Endodermal cell (in vitro differentiated cells): ENCODE measurements around the gene HNRNPH3. TPM values are rescaled to one million over a fixed set of nuclear protein-coding genes. Genes with fewer than 3 reads are reported as not detected.

Experiments used
- DNase-seq: peaks from one replicate; pipeline ENCODE4 v3.0.0-alpha.2; 2017
- H3K27ac ChIP-seq: 2 replicates; pipeline ENCODE4 v1.5.1; 2013; ENCODE audit warnings: mild to moderate bottlenecking, low read depth, low read length, moderate library complexity
- H3K27me3 ChIP-seq: 2 replicates; pipeline ENCODE4 v1.6.1; 2013; ENCODE audit warnings: mild to moderate bottlenecking, low read length, moderate library complexity; ENCODE audit not compliant: insufficient read depth, control insufficient read depth, poor library complexity, severe bottlenecking
- H3K36me3 ChIP-seq: 2 replicates; pipeline ENCODE4 v1.7.0; 2013; ENCODE audit warnings: mild to moderate bottlenecking, low read length, moderate library complexity; ENCODE audit not compliant: control insufficient read depth, insufficient read depth
- H3K4me1 ChIP-seq: one replicate; pipeline ENCODE4 v1.7.0; 2013; ENCODE audit warnings: low read length; ENCODE audit not compliant: control insufficient read depth, insufficient read depth
- H3K4me3 ChIP-seq: 2 replicates; pipeline ENCODE4 v1.5.1; 2013; ENCODE audit warnings: mild to moderate bottlenecking, low read length, moderate library complexity
- H3K9ac ChIP-seq: 2 replicates; pipeline ENCODE4 v1.6.1; 2013; ENCODE audit warnings: mild to moderate bottlenecking, low read length, moderate library complexity; ENCODE audit not compliant: poor library complexity, severe bottlenecking; ENCODE audit errors: extremely low read depth
- H3K9me3 ChIP-seq: 2 replicates; pipeline ENCODE4 v1.6.1; 2013; ENCODE audit warnings: mild to moderate bottlenecking, low read length, moderate library complexity; ENCODE audit not compliant: control insufficient read depth
- H3K27ac Mint-ChIP-seq: 2 replicates; pipeline ENCODE4 v1.8.0; 2020; ENCODE audit warnings: mixed read lengths
- H3K27me3 Mint-ChIP-seq: 2 replicates; pipeline ENCODE4 v1.8.0; 2021; ENCODE audit warnings: mild to moderate bottlenecking, mixed read lengths; ENCODE audit not compliant: insufficient read depth
- H3K36me3 Mint-ChIP-seq: 2 replicates; pipeline ENCODE4 v1.8.0; 2020; ENCODE audit warnings: low read depth, mixed read lengths
- H3K4me1 Mint-ChIP-seq: 2 replicates; pipeline ENCODE4 v1.8.0; 2020; ENCODE audit warnings: mixed read lengths
- H3K4me3 Mint-ChIP-seq: 2 replicates; pipeline ENCODE4 v1.8.0; 2020; ENCODE audit warnings: mild to moderate bottlenecking, moderate library complexity, mixed read lengths
- H3K9me3 Mint-ChIP-seq: 2 replicates; pipeline ENCODE4 v1.8.0; 2020; ENCODE audit warnings: mild to moderate bottlenecking, mixed read lengths
- WGBS, 2 experiments: methylation state at CpG; one replicate each; pipeline versions ENCODE4 v1.1.5 to v1.1.7; 2013; ENCODE audit warnings: missing lambda C conversion rate in 2 of 2, mixed read lengths in 1 of 2; ENCODE audit not compliant: insufficient coverage in 1 of 2, insufficient read length in 1 of 2; 5-methylcytosine and 5-hydroxymethylcytosine counted together
- total RNA-seq, 2 donors: library from RNA; stranded (reverse); fragmentation: NEBNext Ultra II Directional in 1 of 2; extraction: Animal tissue kit (Norgen Biotek cat#: 25700) in 1 of 2; gene quantifications; 2 replicates in 1 of 2; 3 replicates in 1 of 2; pipeline ENCODE4 v1.2.1, GENCODE V29; 2021
- TF ChIP-seq, protein P1 (sequence below): fragments of 200-600 bp; sonication (generic); conservative IDR thresholded peaks from 2 replicates; pipeline ENCODE4 v1.5.0; 2021; ENCODE audit warnings: antibody characterized with exemption, mild to moderate bottlenecking

The HNRNPH3 gene
- total RNA-seq, 2 donors from 2014 or later = 217 to 228 TPM

DNA sequence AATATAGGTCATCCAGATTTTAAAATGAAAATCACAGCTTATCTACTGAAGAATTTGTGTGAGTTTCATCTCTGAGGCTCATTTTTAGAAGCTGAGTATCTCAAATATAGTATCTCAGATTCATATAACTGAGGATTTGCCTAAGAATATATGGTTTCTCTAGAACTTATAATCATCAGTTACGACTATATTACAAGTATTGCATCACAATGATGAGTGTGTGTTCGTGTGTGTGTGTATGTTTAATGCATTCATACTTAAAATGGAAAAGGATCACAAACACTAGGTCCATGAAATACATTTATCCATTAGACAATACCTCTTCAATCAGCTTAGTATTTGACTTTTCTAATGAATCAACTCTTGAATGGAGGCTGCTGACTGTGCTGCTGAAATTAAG lies 53.9 kb downstream of the HNRNPH3 start:
- no CpG with 5 or more reads among the region's 2 CpGs for WGBS, 2 experiments
- Histone ChIP-seq H3K4me1 (no peaks in the 10 kb centered on the region), H3K27me3 (no peaks in the 10 kb centered on the region), H3K9ac (no peak overlapping the region), H3K4me3 (no peak overlapping the region), H3K27ac (no peak overlapping the region), H3K36me3 (peaks cover 70% of the 10 kb centered on the region), H3K9me3 (no peaks in the 10 kb centered on the region)
- Mint-ChIP-seq H3K27me3 (no peaks in the 10 kb centered on the region), H3K27ac (no peak overlapping the region), H3K9me3 (no peaks in the 10 kb centered on the region), H3K4me1 (no peaks in the 10 kb centered on the region), H3K4me3 (no peak overlapping the region), H3K36me3 (peaks cover 56% of the 10 kb centered on the region)
- DNase-seq = no peak
- TF ChIP-seq, protein P1, sequence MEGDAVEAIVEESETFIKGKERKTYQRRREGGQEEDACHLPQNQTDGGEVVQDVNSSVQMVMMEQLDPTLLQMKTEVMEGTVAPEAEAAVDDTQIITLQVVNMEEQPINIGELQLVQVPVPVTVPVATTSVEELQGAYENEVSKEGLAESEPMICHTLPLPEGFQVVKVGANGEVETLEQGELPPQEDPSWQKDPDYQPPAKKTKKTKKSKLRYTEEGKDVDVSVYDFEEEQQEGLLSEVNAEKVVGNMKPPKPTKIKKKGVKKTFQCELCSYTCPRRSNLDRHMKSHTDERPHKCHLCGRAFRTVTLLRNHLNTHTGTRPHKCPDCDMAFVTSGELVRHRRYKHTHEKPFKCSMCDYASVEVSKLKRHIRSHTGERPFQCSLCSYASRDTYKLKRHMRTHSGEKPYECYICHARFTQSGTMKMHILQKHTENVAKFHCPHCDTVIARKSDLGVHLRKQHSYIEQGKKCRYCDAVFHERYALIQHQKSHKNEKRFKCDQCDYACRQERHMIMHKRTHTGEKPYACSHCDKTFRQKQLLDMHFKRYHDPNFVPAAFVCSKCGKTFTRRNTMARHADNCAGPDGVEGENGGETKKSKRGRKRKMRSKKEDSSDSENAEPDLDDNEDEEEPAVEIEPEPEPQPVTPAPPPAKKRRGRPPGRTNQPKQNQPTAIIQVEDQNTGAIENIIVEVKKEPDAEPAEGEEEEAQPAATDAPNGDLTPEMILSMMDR = no peak

Other genes starting within 250 kb of the HNRNPH3 start
- not detected for gene MYPN, start 222.6 kb upstream of the HNRNPH3 start, total RNA-seq
- gene ATOH7, start 100.0 kb upstream of the HNRNPH3 start, total RNA-seq = under 1 TPM; 0.35 to 0.46 TPM
- 1 to 10 TPM; 5.0 to 5.3 TPM for gene PBLD, start 864 bp downstream of the HNRNPH3 start, total RNA-seq
- 10 to 100 TPM; 21.1 to 26.9 TPM for gene RUFY2, start 75.2 kb downstream of the HNRNPH3 start, total RNA-seq
- gene DNA2, start 139.9 kb downstream of the HNRNPH3 start, total RNA-seq = 10 to 100 TPM; 37.3 to 64.6 TPM
- gene SLC25A16, start 195.5 kb downstream of the HNRNPH3 start, total RNA-seq = 10 to 100 TPM in 1 of 2 donors, 1 to 10 TPM in 1; 8.9 to 16.0 TPM
- 10 to 100 TPM; 50.8 to 60.5 TPM for gene TET1, start 228.3 kb downstream of the HNRNPH3 start, total RNA-seq